ENCODE measurements around the gene OSR1. TPM values are rescaled to one million over a fixed set of nuclear protein-coding genes. Genes with fewer than 3 reads are reported as not detected.

OSR1 gene
- total and polyA plus RNA-seq, 2 donors (not counting 3 experiments of a cell fraction or from before 2014, with no cell fraction given), result not detected

DNA sequence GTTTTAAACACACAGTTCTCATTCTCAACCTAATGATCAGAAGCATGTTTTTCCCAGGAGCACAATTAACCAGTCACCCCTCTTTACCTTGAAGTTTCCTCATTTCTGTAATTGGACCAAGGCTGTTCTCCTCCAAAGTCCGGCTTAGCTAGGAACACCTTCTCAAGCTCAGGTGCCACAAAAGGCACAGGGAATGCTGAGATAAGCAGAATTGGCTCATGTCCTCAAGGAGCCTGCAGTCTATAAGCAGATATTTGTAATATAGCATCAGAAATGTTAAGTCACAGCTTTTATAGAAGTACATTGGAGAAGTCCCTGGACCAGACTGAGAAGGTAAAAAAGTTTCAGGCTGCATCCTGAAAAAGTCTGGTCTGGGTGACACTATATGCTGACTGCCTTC is 20.7 kb downstream of the OSR1 start:
- ChIA-PET POLR2A (no interaction called here), CTCF (interaction anchor here (1.1 kb wide), 1 partner anchor 13 kb away, joined by 3 read pairs; no protein-coding TSS in a partner anchor)
- H3K4me1 ChIP-seq (ENCODE audit: control insufficient read depth, extremely low read depth, insufficient read depth, low read length), result no peaks in the 10 kb centered on the region

More for the DNA sequence above, 20.7 kb downstream of the OSR1 start:
- DNase-seq (ENCODE audit: low read depth, low spot score) (no peak), FAIRE-seq (no peak)
- H3K79me2 ChIP-seq (ENCODE audit: control insufficient read depth, insufficient read depth, low read length), result no peaks in the 10 kb centered on the region
- dilution Hi-C loops (cut with MboI; ENCODE audit: extremely low pct_ligation_motif_present, low sequenced_read_pairs), result no loop called here
- H3K27me3 ChIP-seq (ENCODE audit: control insufficient read depth in 2 of 2, insufficient read depth in 2 of 2, low read length in 2 of 2), result no peaks in the 10 kb centered on the region
- no peak overlapping the region for H2AFZ ChIP-seq (ENCODE audit: low read depth, low read length)
- BruUV-seq (replicated peaks), result no TSS peak
- no peak overlapping the region for H3K27ac ChIP-seq (ENCODE audit: insufficient read depth, low read depth, low read length)
- H3K9me1 ChIP-seq (replicated peaks; ENCODE audit: control insufficient read depth, extremely low read depth, insufficient read depth, low read length), result no peaks in the 10 kb centered on the region
- no peaks in the 10 kb centered on the region for H3K9me3 ChIP-seq (replicated peaks; ENCODE audit: control insufficient read depth, insufficient read depth, low read length)
- no peak overlapping the region for H3K4me3 ChIP-seq (replicated peaks in 1 of 3; ENCODE audit: insufficient read depth in 1 of 3, low read depth in 1 of 3, low read length in 3 of 3)
- H4K20me1 ChIP-seq (replicated peaks; ENCODE audit: control insufficient read depth, extremely low read depth, insufficient read depth, low read length), result no peaks in the 10 kb centered on the region
- no peaks in the 10 kb centered on the region for H3K36me3 ChIP-seq (ENCODE audit: control insufficient read depth in 2 of 2, extremely low read depth in 1 of 2, insufficient read depth in 2 of 2, low read length in 2 of 2)
- intact Hi-C loops (cut with micrococcal nuclease), result no loop called here
- H3K4me2 ChIP-seq (ENCODE audit: insufficient read depth, low read length), result no peak overlapping the region
- TF ChIP-seq EZH2 (IDR thresholded peaks at IDR 0.05; ENCODE audit: borderline replicate concordance, low read depth, low read length, severe bottlenecking) (no peak), POLR2AphosphoS5 (IDR thresholded peaks at IDR 0.05; ENCODE audit: insufficient read depth, low read depth, low read length) (no peak), GATA2 (IDR thresholded peaks at IDR 0.05; ENCODE audit: insufficient read depth, insufficient read length, low read depth, low read length) (no peak), MYC (IDR thresholded peaks at IDR 0.05; ENCODE audit: low read depth, low read length) (no peak), POLR2A (IDR thresholded peaks at IDR 0.05; ENCODE audit: low read depth, low read length) (no peak), JUN (IDR thresholded peaks at IDR 0.05; ENCODE audit: borderline replicate concordance, insufficient read depth, insufficient read length, low read depth) (no peak), MAX (IDR thresholded peaks at IDR 0.05; ENCODE audit: insufficient read depth, insufficient read length) (no peak), FOS (IDR thresholded peaks at IDR 0.05; ENCODE audit: borderline replicate concordance, insufficient read depth, low read length) (no peak)
- TF ChIP-seq, protein P1, sequence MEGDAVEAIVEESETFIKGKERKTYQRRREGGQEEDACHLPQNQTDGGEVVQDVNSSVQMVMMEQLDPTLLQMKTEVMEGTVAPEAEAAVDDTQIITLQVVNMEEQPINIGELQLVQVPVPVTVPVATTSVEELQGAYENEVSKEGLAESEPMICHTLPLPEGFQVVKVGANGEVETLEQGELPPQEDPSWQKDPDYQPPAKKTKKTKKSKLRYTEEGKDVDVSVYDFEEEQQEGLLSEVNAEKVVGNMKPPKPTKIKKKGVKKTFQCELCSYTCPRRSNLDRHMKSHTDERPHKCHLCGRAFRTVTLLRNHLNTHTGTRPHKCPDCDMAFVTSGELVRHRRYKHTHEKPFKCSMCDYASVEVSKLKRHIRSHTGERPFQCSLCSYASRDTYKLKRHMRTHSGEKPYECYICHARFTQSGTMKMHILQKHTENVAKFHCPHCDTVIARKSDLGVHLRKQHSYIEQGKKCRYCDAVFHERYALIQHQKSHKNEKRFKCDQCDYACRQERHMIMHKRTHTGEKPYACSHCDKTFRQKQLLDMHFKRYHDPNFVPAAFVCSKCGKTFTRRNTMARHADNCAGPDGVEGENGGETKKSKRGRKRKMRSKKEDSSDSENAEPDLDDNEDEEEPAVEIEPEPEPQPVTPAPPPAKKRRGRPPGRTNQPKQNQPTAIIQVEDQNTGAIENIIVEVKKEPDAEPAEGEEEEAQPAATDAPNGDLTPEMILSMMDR (IDR thresholded peaks at IDR 0.05; ENCODE audit: extremely low read depth in 1 of 2, insufficient read depth in 1 of 2, low read depth in 1 of 2, low read length in 2 of 2), result no peak
- no peak overlapping the region for H3K9ac ChIP-seq (replicated peaks; ENCODE audit: extremely low read depth, insufficient read depth, low read length)
